Ascending aorta (tissue), 2 donors: ENCODE measurements around the gene GPR26. TPM values are rescaled to one million over a fixed set of nuclear protein-coding genes. Genes with fewer than 3 reads are reported as not detected.

Experiments
- DNase-seq, 2 donors: peaks; one replicate each; pipeline ENCODE4 v3.0.0-alpha.2; 2019; ENCODE audit warnings: low spot score in 2 of 2
- H3K27ac ChIP-seq, 2 donors: fragments of 200-600 bp; sonication (generic); one replicate each; pipeline ENCODE4 v1.5.1; 2016 to 2017; ENCODE audit warnings: mild to moderate bottlenecking in 1 of 2
- H3K27me3 ChIP-seq: fragments of 200-600 bp; sonication (generic); one replicate; pipeline ENCODE4 v1.5.1; 2017
- H3K36me3 ChIP-seq, 2 donors: fragments of 200-600 bp; sonication (generic); one replicate each; pipeline ENCODE4 v1.5.1; 2016
- H3K4me1 ChIP-seq, 2 donors: fragments of 200-600 bp; sonication (generic); one replicate each; pipeline ENCODE4 v1.5.1; 2016 to 2017; ENCODE audit warnings: mild to moderate bottlenecking in 1 of 2
- H3K4me3 ChIP-seq, 2 donors: fragments of 200-600 bp; sonication (generic); one replicate each; pipeline ENCODE4 v1.5.1; 2016 to 2017; ENCODE audit warnings: mild to moderate bottlenecking in 1 of 2
- H3K9me3 ChIP-seq, 2 donors: fragments of 200-600 bp; sonication (generic); one replicate each; pipeline ENCODE4 v1.5.1; 2016
- intact Hi-C: fragments of 100-400 bp; cut with DNase I; formaldehyde crosslinking; loops from one replicate; pipeline ENCODE4 v1.15.1; 2023
- total RNA-seq: library from RNA; depleted of rRNA; stranded (reverse); fragments of >200 nt; gene quantifications from one replicate; pipeline ENCODE4 v1.1.0, GENCODE V29; 2016
- TF ChIP-seq, protein P1 (sequence below), 3 experiments: fragments of 200-600 bp in 2 of 3; fragments of 450-650 bp in 1 of 3; sonication (generic) in 2 of 3; IDR thresholded peaks; one replicate each; pipeline ENCODE4 v1.5.1; 2016 to 2019; ENCODE audit warnings: antibody characterized with exemption in 3 of 3, mild to moderate bottlenecking in 1 of 3, moderate library complexity in 1 of 3

GPR26 gene
- total RNA-seq, 1 donor from 2014 or later = not detected

DNA sequence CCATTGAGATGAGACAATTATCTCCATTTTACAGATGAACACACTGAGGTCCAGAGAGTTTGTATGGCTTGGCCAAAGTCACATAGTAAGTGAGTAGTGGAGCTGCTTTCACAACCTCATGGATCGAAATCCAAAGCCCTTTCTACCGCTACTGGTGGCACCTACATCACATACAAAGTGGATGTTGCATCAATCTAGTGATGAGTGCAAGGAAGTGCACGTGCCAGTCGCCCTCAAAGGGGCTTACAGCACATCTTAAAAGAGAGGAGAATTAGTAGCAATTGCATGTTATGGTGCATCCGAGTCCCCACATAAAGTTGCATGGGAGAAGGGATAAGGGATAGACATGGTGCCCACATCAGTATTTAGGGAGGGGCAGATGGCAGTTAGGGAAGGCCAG lies 31.0 kb upstream of the GPR26 start:
- H3K36me3 ChIP-seq = no peaks in the 10 kb centered on the region
- H3K4me1 ChIP-seq = no peaks in the 10 kb centered on the region
- H3K27ac ChIP-seq = no peak overlapping the region
- H3K4me3 ChIP-seq = no peak overlapping the region
- DNase-seq = no peak
- intact Hi-C loops = no loop called here
- TF ChIP-seq, protein P1, sequence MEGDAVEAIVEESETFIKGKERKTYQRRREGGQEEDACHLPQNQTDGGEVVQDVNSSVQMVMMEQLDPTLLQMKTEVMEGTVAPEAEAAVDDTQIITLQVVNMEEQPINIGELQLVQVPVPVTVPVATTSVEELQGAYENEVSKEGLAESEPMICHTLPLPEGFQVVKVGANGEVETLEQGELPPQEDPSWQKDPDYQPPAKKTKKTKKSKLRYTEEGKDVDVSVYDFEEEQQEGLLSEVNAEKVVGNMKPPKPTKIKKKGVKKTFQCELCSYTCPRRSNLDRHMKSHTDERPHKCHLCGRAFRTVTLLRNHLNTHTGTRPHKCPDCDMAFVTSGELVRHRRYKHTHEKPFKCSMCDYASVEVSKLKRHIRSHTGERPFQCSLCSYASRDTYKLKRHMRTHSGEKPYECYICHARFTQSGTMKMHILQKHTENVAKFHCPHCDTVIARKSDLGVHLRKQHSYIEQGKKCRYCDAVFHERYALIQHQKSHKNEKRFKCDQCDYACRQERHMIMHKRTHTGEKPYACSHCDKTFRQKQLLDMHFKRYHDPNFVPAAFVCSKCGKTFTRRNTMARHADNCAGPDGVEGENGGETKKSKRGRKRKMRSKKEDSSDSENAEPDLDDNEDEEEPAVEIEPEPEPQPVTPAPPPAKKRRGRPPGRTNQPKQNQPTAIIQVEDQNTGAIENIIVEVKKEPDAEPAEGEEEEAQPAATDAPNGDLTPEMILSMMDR (IDR thresholded peaks at IDR 0.05) = no peak
- H3K9me3 ChIP-seq = no peaks in the 10 kb centered on the region
- no peaks in the 10 kb centered on the region for H3K27me3 ChIP-seq

DNA sequence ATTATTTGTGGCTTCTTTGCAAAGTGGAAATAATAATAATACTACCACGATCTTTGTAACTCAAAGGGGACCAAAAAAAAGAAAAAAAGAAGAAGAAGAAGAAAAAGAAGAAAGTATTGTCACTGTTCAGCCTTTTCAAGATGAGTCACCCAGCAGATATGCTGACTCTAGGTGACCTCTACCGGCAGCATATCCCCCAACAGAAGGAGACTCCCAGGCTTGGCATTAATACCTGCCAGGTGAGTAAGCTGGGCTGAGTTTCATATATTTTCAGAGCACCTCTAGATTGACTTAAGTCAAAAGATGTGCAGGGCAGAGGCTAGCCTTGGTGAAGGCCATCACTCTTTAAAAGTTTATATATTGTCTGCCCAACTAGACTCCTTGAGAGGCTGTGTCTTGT lies 30.4 kb upstream of the GPR26 start:
- TF ChIP-seq, protein P1 (IDR thresholded peaks at IDR 0.05) = no peak
- H3K9me3 ChIP-seq = no peaks in the 10 kb centered on the region
- H3K27me3 ChIP-seq = no peaks in the 10 kb centered on the region
- no peak overlapping the region for H3K4me3 ChIP-seq
- DNase-seq = no peak
- no peaks in the 10 kb centered on the region for H3K36me3 ChIP-seq
- no peak overlapping the region for H3K27ac ChIP-seq
- no peaks in the 10 kb centered on the region for H3K4me1 ChIP-seq
- intact Hi-C loops = no loop called here

DNA sequence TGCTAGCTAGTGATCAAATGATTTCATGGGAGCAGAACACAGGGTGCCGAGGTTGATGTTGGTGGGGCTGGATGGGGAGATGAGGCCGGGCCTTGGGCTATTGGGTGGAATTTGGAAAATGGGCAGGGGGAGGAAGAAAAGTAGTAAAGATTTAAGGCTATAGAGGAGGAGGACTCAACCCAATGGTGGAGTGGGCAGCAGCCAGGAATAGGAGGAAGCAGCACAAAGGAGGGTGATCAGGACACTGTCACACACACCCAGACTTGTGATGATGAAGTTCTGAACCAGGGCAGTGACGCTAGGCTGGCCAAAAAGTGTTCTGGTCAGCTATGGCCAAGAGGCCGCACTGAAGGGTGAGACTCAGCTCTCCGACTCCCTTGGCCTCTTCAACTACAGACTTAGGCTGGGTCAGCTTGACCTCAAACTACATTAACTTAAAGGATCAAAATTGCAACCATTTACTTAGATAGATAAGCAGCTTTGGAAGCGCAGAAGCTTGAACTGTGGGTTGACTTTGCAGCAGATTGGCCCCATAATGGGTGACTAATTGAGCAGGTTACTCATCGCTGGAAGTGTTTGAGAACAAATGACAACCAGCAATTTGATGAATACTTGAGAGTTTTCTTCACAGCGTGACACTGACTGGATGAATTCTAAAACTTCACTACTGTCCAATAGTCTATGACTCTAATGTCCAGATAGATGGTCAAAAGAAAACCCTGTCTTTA lies 29.4 kb upstream of the GPR26 start:
- Histone ChIP-seq H3K4me1 (no peaks in the 10 kb centered on the region), H3K4me3 (no peak overlapping the region), H3K27me3 (no peaks in the 10 kb centered on the region), H3K27ac (no peak overlapping the region), H3K9me3 (no peaks in the 10 kb centered on the region), H3K36me3 (no peaks in the 10 kb centered on the region)
- TF ChIP-seq, protein P1 (IDR thresholded peaks at IDR 0.05) = no peak
- intact Hi-C loops = no loop called here
- no peak for DNase-seq

DNA sequence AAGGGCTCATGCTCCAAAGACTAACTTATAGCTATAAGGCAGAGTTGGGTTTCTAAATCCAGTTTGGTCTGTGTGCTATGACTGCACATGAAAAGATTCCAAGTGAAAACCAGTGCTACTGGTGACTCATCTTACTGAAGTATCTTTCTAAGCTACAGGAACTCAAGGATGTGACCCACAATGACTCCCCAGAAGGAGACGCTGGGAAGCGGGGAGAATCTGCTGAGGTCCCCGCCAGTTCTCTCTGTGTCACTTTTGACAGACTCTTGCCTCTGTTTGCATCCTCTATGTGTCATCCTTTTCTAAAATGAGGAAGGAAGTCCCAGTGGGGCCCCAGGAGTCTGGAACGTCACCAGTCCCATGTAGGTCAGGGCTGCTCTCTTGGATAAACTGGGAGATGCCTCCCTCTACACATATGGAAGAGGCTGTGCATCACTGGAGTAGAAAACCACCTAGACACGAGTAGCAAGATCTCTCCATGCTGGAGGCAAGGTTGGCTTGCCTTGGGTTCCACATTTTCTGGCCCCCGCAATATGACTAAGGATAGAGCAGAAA lies 28.8 kb upstream of the GPR26 start:
- H3K4me1 ChIP-seq = no peaks in the 10 kb centered on the region
- H3K27me3 ChIP-seq = no peaks in the 10 kb centered on the region
- TF ChIP-seq, protein P1 (IDR thresholded peaks at IDR 0.05) = no peak
- intact Hi-C loops = no loop called here
- no peak for DNase-seq
- H3K4me3 ChIP-seq = no peak overlapping the region
- H3K27ac ChIP-seq = no peak overlapping the region
- H3K9me3 ChIP-seq = no peaks in the 10 kb centered on the region
- H3K36me3 ChIP-seq = no peaks in the 10 kb centered on the region

DNA sequence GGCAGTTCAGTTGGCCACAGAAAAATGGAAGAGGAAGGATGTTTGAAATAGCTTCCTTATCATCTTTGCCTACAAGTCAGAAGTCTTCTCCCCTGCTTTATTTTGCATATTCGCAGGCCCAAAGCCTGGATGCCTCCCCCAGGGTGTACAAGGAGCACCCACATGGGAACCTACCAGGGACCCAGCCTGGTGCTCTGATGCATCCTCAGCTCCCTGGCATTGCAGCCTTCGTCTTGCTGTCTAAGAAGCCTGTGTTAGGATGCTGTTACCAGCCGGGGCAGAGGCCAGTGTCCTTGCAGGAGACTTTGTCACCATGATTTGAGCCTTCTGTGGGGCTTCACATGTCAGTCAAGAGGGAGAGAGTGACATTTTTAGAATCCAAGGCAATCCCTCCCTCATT lies 27.0 kb upstream of the GPR26 start:
- H3K27me3 ChIP-seq = no peaks in the 10 kb centered on the region
- H3K36me3 ChIP-seq = no peaks in the 10 kb centered on the region
- no peak overlapping the region for H3K27ac ChIP-seq
- H3K4me3 ChIP-seq = no peak overlapping the region
- TF ChIP-seq, protein P1 (IDR thresholded peaks at IDR 0.05) = no peak
- no peaks in the 10 kb centered on the region for H3K4me1 ChIP-seq
- DNase-seq = no peak
- intact Hi-C loops = no loop called here
- H3K9me3 ChIP-seq = no peaks in the 10 kb centered on the region
